ENCODE results near the gene VPS26B. TPM values are rescaled to one million over a fixed set of nuclear protein-coding genes. Genes with fewer than 3 reads are reported as not detected.

Gene VPS26B
- 34.6 TPM for total RNA-seq
- 20.5 TPM for polyA plus RNA-seq (ENCODE audit: insufficient read depth, low read depth, low replicate concordance)
- long read RNA-seq, donor 1, transcript VPS26B-201 (6 exons, 3,691 nt), result major isoform, 14 of 22 reads
- long read RNA-seq, donor 1, partial matches to known transcripts, result 5 of 22 reads
- long read RNA-seq, donor 1, other reads (novel, unspliced or antisense), result 0 of 22 reads
- long read RNA-seq, donor 2, transcript VPS26B-201 (6 exons, 3,691 nt), result major isoform, 8 of 19 reads
- long read RNA-seq, donor 2, partial matches to known transcripts, result 6 of 19 reads
- long read RNA-seq, donor 2, other reads (novel, unspliced or antisense), result 0 of 19 reads
- long read RNA-seq, donor 3, transcript VPS26B-201 (6 exons, 3,691 nt), result major isoform, 11 of 18 reads
- long read RNA-seq, donor 3, transcript VPS26B-206 (2 exons, 2,073 nt), result minor isoform, 6 of 18 reads
- long read RNA-seq, donor 3, partial matches to known transcripts, result 0 of 18 reads
- long read RNA-seq, donor 3, other reads (novel, unspliced or antisense), result 0 of 18 reads
- long read RNA-seq, donor 4, transcript VPS26B-201 (6 exons, 3,691 nt), result major isoform, 14 of 17 reads
- long read RNA-seq, donor 4, partial matches to known transcripts, result 0 of 17 reads
- long read RNA-seq, donor 4, other reads (novel, unspliced or antisense), result 0 of 17 reads
- long read RNA-seq, donor 5, partial matches to known transcripts, result 0 of 1 reads
- long read RNA-seq, donor 5, other reads (novel, unspliced or antisense), result 0 of 1 reads
- long read RNA-seq, donor 6, transcript VPS26B-201 (6 exons, 3,691 nt), result major isoform, 9 of 178 reads
- long read RNA-seq, donor 6, partial matches to known transcripts, result 50 of 178 reads
- long read RNA-seq, donor 6, other reads (novel, unspliced or antisense), result 117 of 178 reads
- long read RNA-seq, donor 7, transcript VPS26B-201 (6 exons, 3,691 nt), result major isoform, 36 of 52 reads
- long read RNA-seq, donor 7, partial matches to known transcripts, result 1 of 52 reads
- long read RNA-seq, donor 7, other reads (novel, unspliced or antisense), result 13 of 52 reads
- long read RNA-seq, donor 8, transcript VPS26B-201 (6 exons, 3,691 nt), result major isoform, 14 of 17 reads
- long read RNA-seq, donor 8, partial matches to known transcripts, result 0 of 17 reads
- long read RNA-seq, donor 8, other reads (novel, unspliced or antisense), result 0 of 17 reads
- long read RNA-seq, donor 9, transcript VPS26B-201 (6 exons, 3,691 nt), result major isoform, 13 of 15 reads
- long read RNA-seq, donor 9, partial matches to known transcripts, result 0 of 15 reads
- long read RNA-seq, donor 9, other reads (novel, unspliced or antisense), result 0 of 15 reads
- long read RNA-seq, donor 10, partial matches to known transcripts, result 0 of 7 reads
- long read RNA-seq, donor 10, other reads (novel, unspliced or antisense), result 0 of 7 reads

DNA sequence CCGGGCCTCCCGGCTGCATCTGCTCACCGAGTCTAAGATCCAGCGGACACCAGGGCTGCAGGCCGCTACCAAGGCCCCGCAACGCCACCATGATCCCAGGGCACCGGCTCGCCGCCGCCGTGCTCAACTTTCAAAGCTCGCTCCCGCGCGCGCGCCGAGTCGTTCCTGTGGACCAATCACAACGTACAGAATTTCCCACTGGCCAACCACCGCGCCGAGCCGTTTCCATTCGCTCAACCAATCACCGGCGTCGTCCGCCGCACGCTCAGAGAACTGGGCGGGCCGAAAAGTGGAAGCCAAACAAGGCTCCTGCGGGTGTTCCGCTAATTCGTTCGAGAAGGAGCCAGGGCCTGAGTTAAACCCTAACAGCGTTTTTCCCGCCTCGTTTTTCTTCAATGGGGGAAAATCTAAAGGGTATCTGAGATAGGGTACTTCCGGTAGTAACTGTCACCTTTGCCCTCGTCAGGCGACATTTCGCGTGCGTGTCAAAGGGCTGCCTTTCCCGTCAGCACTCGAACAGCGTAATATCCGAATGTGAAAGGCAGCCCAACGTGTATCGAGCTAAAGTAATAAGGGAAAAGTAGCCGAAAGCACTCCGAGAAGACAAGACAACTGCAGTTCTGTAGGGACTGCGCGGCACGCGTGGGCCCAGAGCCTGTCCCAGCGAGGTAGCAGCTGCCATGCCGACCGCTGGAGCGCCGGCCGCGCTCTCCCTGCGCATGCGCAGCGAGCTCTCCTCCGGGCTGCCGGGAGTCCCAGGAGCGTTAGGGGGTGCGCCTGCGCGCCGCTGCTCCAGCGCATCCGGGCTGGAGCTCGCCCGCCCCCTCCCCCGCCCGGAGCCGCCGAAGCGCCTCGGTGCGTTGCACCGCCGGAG is at the start of gene VPS26B, which contains the start of gene NCAPD3:
Gene VPS26B, plus strand, starts transcription at position 836 of the 874 bp plus-strand sequence. CDS start 452 bp downstream, outside the sequence.
Gene NCAPD3, minus strand, starts transcription at position 132 of the 874 bp plus-strand sequence. Its CDS starts 41 bp downstream, at position 91.
- no peak for TF ChIP-seq CTCF (IDR thresholded peaks at IDR 0.05; ENCODE audit: borderline replicate concordance, extremely low read depth, insufficient read depth)
- peaks cover 0 to 18% (median 17%) of the 10 kb centered on the region in 3 donors for H3K4me1 ChIP-seq (ENCODE audit: control insufficient read depth in 2 of 3, insufficient read depth in 2 of 3, low read depth in 1 of 3, low read length in 3 of 3)
- DNase-seq, result peak; percentile 97 to 99 (median 98)
- intact Hi-C loops (cut with DNase I), result no loop called here
- H3K36me3 ChIP-seq (ENCODE audit: control insufficient read depth in 2 of 3, insufficient read depth in 3 of 3, low read length in 3 of 3), result peaks cover 0 to 4% (median 3%) of the 10 kb centered on the region in 3 donors
- H3K9ac ChIP-seq (ENCODE audit: low read length in 3 of 3), result peak within 1 kb of the TSS; percentile 75 to 98 (median 92)
- H3K27ac ChIP-seq (ENCODE audit: low read depth in 2 of 2, low read length in 2 of 2), result peak within 1 kb of the TSS; percentile 96 to 100
- H3K9me3 ChIP-seq (ENCODE audit: control insufficient read depth in 2 of 3, insufficient read depth in 1 of 3, low read length in 3 of 3), result no peaks in the 10 kb centered on the region
- peak within 1 kb of the TSS; percentile 92 to 100 (median 97) for H3K4me3 ChIP-seq (ENCODE audit: low read length in 3 of 3)
- FAIRE-seq, result peak; percentile 49
- H3K27me3 ChIP-seq (ENCODE audit: control insufficient read depth, insufficient read depth, low read length), result no peaks in the 10 kb centered on the region

DNA sequence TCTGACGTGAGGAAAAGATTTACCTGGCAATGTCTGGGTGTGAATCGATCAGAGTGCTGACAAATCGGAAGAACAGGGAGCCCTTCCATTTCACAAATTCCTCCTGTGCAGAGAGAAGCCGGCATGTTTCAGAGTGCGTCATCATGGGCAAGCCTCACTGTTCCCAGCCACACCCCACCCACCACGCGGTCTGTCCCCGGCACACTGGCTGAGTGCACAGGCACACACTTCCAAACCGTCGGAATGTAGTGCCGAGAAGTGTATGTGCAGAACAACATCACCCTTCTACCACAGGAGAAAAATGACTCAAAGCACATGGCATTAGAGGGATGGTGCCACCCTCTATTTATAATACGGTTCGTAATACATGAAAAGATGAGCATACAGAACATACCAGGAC is 48.2 kb upstream of the VPS26B start:
- Histone ChIP-seq H3K9ac (ENCODE audit: low read length in 3 of 3) (no peak overlapping the region), H3K9me3 (ENCODE audit: control insufficient read depth in 2 of 3, insufficient read depth in 1 of 3, low read length in 3 of 3) (no peaks in the 10 kb centered on the region), H3K27ac (ENCODE audit: low read depth in 2 of 2, low read length in 2 of 2) (no peak overlapping the region), H3K4me1 (ENCODE audit: control insufficient read depth in 2 of 3, insufficient read depth in 2 of 3, low read depth in 1 of 3, low read length in 3 of 3) (no peaks in the 10 kb centered on the region), H3K4me3 (ENCODE audit: low read length in 3 of 3) (no peak overlapping the region), H3K36me3 (ENCODE audit: control insufficient read depth in 2 of 3, insufficient read depth in 3 of 3, low read length in 3 of 3) (peaks cover 3 to 26% (median 4%) of the 10 kb centered on the region in 3 donors), H3K27me3 (ENCODE audit: control insufficient read depth, insufficient read depth, low read length) (no peaks in the 10 kb centered on the region)
- FAIRE-seq (no peak), DNase-seq (no peak)
- no peak for TF ChIP-seq CTCF (IDR thresholded peaks at IDR 0.05; ENCODE audit: borderline replicate concordance, extremely low read depth, insufficient read depth)
- intact Hi-C loops (cut with DNase I), result no loop called here
